Endothelial cell (in vitro differentiated cells): ENCODE measurements around the gene RTN4R. TPM values are rescaled to one million over a fixed set of nuclear protein-coding genes. Genes with fewer than 3 reads are reported as not detected.
A peak's percentile ranks its signal among the peaks of the same experiment; 100 is the strongest.

ENCODE experiments used
- DNase-seq: peaks from one replicate; pipeline ENCODE4 v3.0.0; 2021; ENCODE audit warnings: low spot score
- H3K27ac Mint-ChIP-seq: one replicate; pipeline ENCODE4 v1.8.0; 2021; ENCODE audit warnings: mixed read lengths, inconsistent platforms; ENCODE audit not compliant: unreplicated experiment
- H3K27me3 Mint-ChIP-seq: one replicate; pipeline ENCODE4 v1.8.0; 2021; ENCODE audit warnings: mild to moderate bottlenecking, moderate library complexity, mixed read lengths, inconsistent platforms; ENCODE audit not compliant: unreplicated experiment
- H3K36me3 Mint-ChIP-seq: one replicate; pipeline ENCODE4 v1.8.0; 2021; ENCODE audit warnings: mild to moderate bottlenecking, low read depth, mixed read lengths, inconsistent platforms; ENCODE audit not compliant: unreplicated experiment
- H3K4me1 Mint-ChIP-seq: one replicate; pipeline ENCODE4 v1.8.0; 2021; ENCODE audit warnings: mild to moderate bottlenecking, mixed read lengths, inconsistent platforms; ENCODE audit not compliant: unreplicated experiment
- H3K4me3 Mint-ChIP-seq: one replicate; pipeline ENCODE4 v1.8.0; 2021; ENCODE audit warnings: mild to moderate bottlenecking, mixed read lengths, inconsistent platforms; ENCODE audit not compliant: unreplicated experiment
- H3K9me3 Mint-ChIP-seq: one replicate; pipeline ENCODE4 v1.8.0; 2021; ENCODE audit warnings: mixed read lengths, inconsistent platforms; ENCODE audit not compliant: unreplicated experiment
- CTCF ChIP-seq: fragments of 200-600 bp; sonication (generic); IDR thresholded peaks from one replicate; pipeline ENCODE4 v1.5.0; 2021; ENCODE audit warnings: antibody characterized with exemption; ENCODE audit not compliant: unreplicated experiment
- total RNA-seq: library from RNA; stranded (reverse); fragmentation: NEBNext Ultra II Directional; extraction: Animal tissue kit (Norgen Biotek cat#: 25700); gene quantifications from one replicate; pipeline ENCODE4 v1.2.1, GENCODE V29; 2021; ENCODE audit not compliant: unreplicated experiment

RTN4R gene
- total RNA-seq, 1 donor from 2014 or later = 19.0 TPM

- no peaks in the 10 kb centered on the region for H3K9me3 Mint-ChIP-seq
- no peak overlapping the region for H3K4me3 Mint-ChIP-seq
- peaks cover 5% of the 10 kb centered on the region for H3K27me3 Mint-ChIP-seq
- no peaks in the 10 kb centered on the region for H3K36me3 Mint-ChIP-seq
- no peak for TF ChIP-seq CTCF
- no peaks in the 10 kb centered on the region for H3K4me1 Mint-ChIP-seq
- no peak overlapping the region for H3K27ac Mint-ChIP-seq
- DNase-seq = no peak
Measured at GRCh38 chr22:20260071-20260765, 7.9 kb downstream of the RTN4R start.

- Mint-ChIP-seq H3K27me3 (peaks cover 3% of the 10 kb centered on the region), H3K4me3 (no peak overlapping the region), H3K9me3 (no peaks in the 10 kb centered on the region), H3K36me3 (no peaks in the 10 kb centered on the region), H3K4me1 (peaks cover 6% of the 10 kb centered on the region), H3K27ac (no peak overlapping the region)
- no peak for TF ChIP-seq CTCF
- no peak for DNase-seq
Measured at GRCh38 chr22:20259327-20259688, 8.8 kb downstream of the RTN4R start.

GRCh38 chr22:20258584-20259326 lies 9.4 kb downstream of the RTN4R start:
- peaks cover 7% of the 10 kb centered on the region for H3K4me1 Mint-ChIP-seq
- no peaks in the 10 kb centered on the region for H3K9me3 Mint-ChIP-seq
- H3K27me3 Mint-ChIP-seq = no peaks in the 10 kb centered on the region
- H3K4me3 Mint-ChIP-seq = no peak overlapping the region
- H3K27ac Mint-ChIP-seq = no peak overlapping the region
- H3K36me3 Mint-ChIP-seq = no peaks in the 10 kb centered on the region
- peak; percentile 36 for DNase-seq
- TF ChIP-seq CTCF = peak; percentile 43

- Mint-ChIP-seq H3K27ac (no peak overlapping the region), H3K9me3 (no peaks in the 10 kb centered on the region), H3K27me3 (no peaks in the 10 kb centered on the region), H3K4me3 (no peak overlapping the region), H3K36me3 (no peaks in the 10 kb centered on the region), H3K4me1 (peaks cover 7% of the 10 kb centered on the region)
- no peak for DNase-seq
- TF ChIP-seq CTCF = no peak
Measured at GRCh38 chr22:20258021-20258299, 10.2 kb downstream of the RTN4R start.
